Endodermal cell (in vitro differentiated cells): ENCODE data around the gene ZNF232. TPM values are rescaled to one million over a fixed set of nuclear protein-coding genes. Genes with fewer than 3 reads are reported as not detected.
"Not testable (repeated sequence)": the region's sequence is repeated elsewhere in the genome, so short reads cannot be mapped to it uniquely, and the experiment has no call there.

ENCODE experiments used
- DNase-seq: peaks from one replicate; pipeline ENCODE4 v3.0.0-alpha.2; 2017
- H3K27ac ChIP-seq: 2 replicates; pipeline ENCODE4 v1.5.1; 2013; ENCODE audit warnings: mild to moderate bottlenecking, low read depth, low read length, moderate library complexity
- H3K27me3 ChIP-seq: 2 replicates; pipeline ENCODE4 v1.6.1; 2013; ENCODE audit warnings: mild to moderate bottlenecking, low read length, moderate library complexity; ENCODE audit not compliant: insufficient read depth, control insufficient read depth, poor library complexity, severe bottlenecking
- H3K36me3 ChIP-seq: 2 replicates; pipeline ENCODE4 v1.7.0; 2013; ENCODE audit warnings: mild to moderate bottlenecking, low read length, moderate library complexity; ENCODE audit not compliant: control insufficient read depth, insufficient read depth
- H3K4me1 ChIP-seq: one replicate; pipeline ENCODE4 v1.7.0; 2013; ENCODE audit warnings: low read length; ENCODE audit not compliant: control insufficient read depth, insufficient read depth
- H3K4me3 ChIP-seq: 2 replicates; pipeline ENCODE4 v1.5.1; 2013; ENCODE audit warnings: mild to moderate bottlenecking, low read length, moderate library complexity
- H3K9ac ChIP-seq: 2 replicates; pipeline ENCODE4 v1.6.1; 2013; ENCODE audit warnings: mild to moderate bottlenecking, low read length, moderate library complexity; ENCODE audit not compliant: poor library complexity, severe bottlenecking; ENCODE audit errors: extremely low read depth
- H3K9me3 ChIP-seq: 2 replicates; pipeline ENCODE4 v1.6.1; 2013; ENCODE audit warnings: mild to moderate bottlenecking, low read length, moderate library complexity; ENCODE audit not compliant: control insufficient read depth
- H3K27ac Mint-ChIP-seq: 2 replicates; pipeline ENCODE4 v1.8.0; 2020; ENCODE audit warnings: mixed read lengths
- H3K27me3 Mint-ChIP-seq: 2 replicates; pipeline ENCODE4 v1.8.0; 2021; ENCODE audit warnings: mild to moderate bottlenecking, mixed read lengths; ENCODE audit not compliant: insufficient read depth
- H3K36me3 Mint-ChIP-seq: 2 replicates; pipeline ENCODE4 v1.8.0; 2020; ENCODE audit warnings: low read depth, mixed read lengths
- H3K4me1 Mint-ChIP-seq: 2 replicates; pipeline ENCODE4 v1.8.0; 2020; ENCODE audit warnings: mixed read lengths
- H3K4me3 Mint-ChIP-seq: 2 replicates; pipeline ENCODE4 v1.8.0; 2020; ENCODE audit warnings: mild to moderate bottlenecking, moderate library complexity, mixed read lengths
- H3K9me3 Mint-ChIP-seq: 2 replicates; pipeline ENCODE4 v1.8.0; 2020; ENCODE audit warnings: mild to moderate bottlenecking, mixed read lengths
- CTCF ChIP-seq: fragments of 200-600 bp; sonication (generic); conservative IDR thresholded peaks from 2 replicates; pipeline ENCODE4 v1.5.0; 2021; ENCODE audit warnings: antibody characterized with exemption, mild to moderate bottlenecking
- WGBS, 2 experiments: methylation state at CpG; one replicate each; pipeline versions ENCODE4 v1.1.5 to v1.1.7; 2013; ENCODE audit warnings: missing lambda C conversion rate in 2 of 2, mixed read lengths in 1 of 2; ENCODE audit not compliant: insufficient coverage in 1 of 2, insufficient read length in 1 of 2; 5-methylcytosine and 5-hydroxymethylcytosine counted together
- total RNA-seq, 2 donors: library from RNA; stranded (reverse); fragmentation: NEBNext Ultra II Directional in 1 of 2; extraction: Animal tissue kit (Norgen Biotek cat#: 25700) in 1 of 2; gene quantifications; 2 replicates in 1 of 2; 3 replicates in 1 of 2; pipeline ENCODE4 v1.2.1, GENCODE V29; 2021

Gene ZNF232
- total RNA-seq, 2 donors from 2014 or later = 27.2 to 32.1 TPM

- Mint-ChIP-seq H3K4me3 (no peak overlapping the region), H3K9me3 (no peaks in the 10 kb centered on the region), H3K27me3 (peaks cover 32% of the 10 kb centered on the region), H3K4me1 (no peaks in the 10 kb centered on the region), H3K27ac (no peak overlapping the region), H3K36me3 (no peaks in the 10 kb centered on the region)
- H3K4me1 ChIP-seq = no peaks in the 10 kb centered on the region
- no peak for DNase-seq
- H3K27me3 ChIP-seq = no peaks in the 10 kb centered on the region
- no peak overlapping the region for H3K9ac ChIP-seq
- no peak overlapping the region for H3K4me3 ChIP-seq
- no peak overlapping the region for H3K27ac ChIP-seq
- H3K36me3 ChIP-seq = no peaks in the 10 kb centered on the region
- no peak for TF ChIP-seq CTCF
- WGBS, 2 experiments = 76 to 78% methylated on average over 8 to 14 of the region's 14 CpGs
- H3K9me3 ChIP-seq = no peaks in the 10 kb centered on the region
These were observed 24.3 kb upstream of the ZNF232 start for GRCh38 chr17:5135726-5136579.

- not testable (repeated sequence) for H3K4me3 Mint-ChIP-seq, H3K4me3 ChIP-seq, H3K9me3 ChIP-seq, H3K4me1 ChIP-seq, H3K9me3 Mint-ChIP-seq, H3K9ac ChIP-seq, H3K27ac Mint-ChIP-seq, DNase-seq, H3K36me3 ChIP-seq, H3K36me3 Mint-ChIP-seq, H3K27me3 ChIP-seq, H3K4me1 Mint-ChIP-seq, H3K27ac ChIP-seq
- H3K27me3 Mint-ChIP-seq = peaks cover 34% of the 10 kb centered on the region
- WGBS, 2 experiments = 78 to 80% methylated on average over 4 to 8 of the region's 8 CpGs
These were observed 23.5 kb upstream of the ZNF232 start for GRCh38 chr17:5135131-5135712.

GRCh38 chr17:5134571-5134970 lies 22.9 kb upstream of the ZNF232 start:
- not testable (repeated sequence) for H3K27me3 ChIP-seq, H3K27ac ChIP-seq, H3K9ac ChIP-seq, H3K4me3 Mint-ChIP-seq, H3K4me1 ChIP-seq, H3K4me3 ChIP-seq, H3K27ac Mint-ChIP-seq, H3K9me3 ChIP-seq, H3K9me3 Mint-ChIP-seq, H3K36me3 Mint-ChIP-seq, H3K4me1 Mint-ChIP-seq, H3K36me3 ChIP-seq, DNase-seq
- peaks cover 38% of the 10 kb centered on the region for H3K27me3 Mint-ChIP-seq
- 81 to 86% methylated on average over 9 to 11 of the region's 11 CpGs for WGBS, 2 experiments

GRCh38 chr17:5133961-5134360 lies 22.3 kb upstream of the ZNF232 start:
- H3K4me3 Mint-ChIP-seq, H3K27me3 ChIP-seq, H3K36me3 ChIP-seq, H3K4me1 ChIP-seq, H3K36me3 Mint-ChIP-seq, H3K27ac ChIP-seq, H3K4me1 Mint-ChIP-seq, H3K9ac ChIP-seq, H3K27ac Mint-ChIP-seq, DNase-seq, H3K4me3 ChIP-seq, H3K9me3 Mint-ChIP-seq, H3K9me3 ChIP-seq: not testable (repeated sequence)
- WGBS, 2 experiments = 95 to 100% methylated on average over 5 to 8 of the region's 8 CpGs
- peaks cover 40% of the 10 kb centered on the region for H3K27me3 Mint-ChIP-seq
